A549 (cell line): ENCODE results near the gene ATL2.

Source experiments
- RCOR1 ChIP-seq: fragments of 150-350 bp; IDR thresholded peaks from 2 replicates; pipeline ENCODE4 v1.6.1; 2014; ENCODE audit warnings: antibody characterized with exemption, low read length, low read depth
- TF ChIP-seq, protein P1 (sequence below): fragments of 200-600 bp; sonication (generic); IDR thresholded peaks from 2 replicates; pipeline ENCODE4 v1.6.1; 2016; ENCODE audit warnings: antibody characterized with exemption, mild to moderate bottlenecking, moderate library complexity
- TF ChIP-seq, protein P2 (sequence below): fragments of >200 bp; sonication (Bioruptor Twin); formaldehyde crosslinking; IDR thresholded peaks from 3 replicates; pipeline ENCODE4 v1.5.1; 2016

DNA sequence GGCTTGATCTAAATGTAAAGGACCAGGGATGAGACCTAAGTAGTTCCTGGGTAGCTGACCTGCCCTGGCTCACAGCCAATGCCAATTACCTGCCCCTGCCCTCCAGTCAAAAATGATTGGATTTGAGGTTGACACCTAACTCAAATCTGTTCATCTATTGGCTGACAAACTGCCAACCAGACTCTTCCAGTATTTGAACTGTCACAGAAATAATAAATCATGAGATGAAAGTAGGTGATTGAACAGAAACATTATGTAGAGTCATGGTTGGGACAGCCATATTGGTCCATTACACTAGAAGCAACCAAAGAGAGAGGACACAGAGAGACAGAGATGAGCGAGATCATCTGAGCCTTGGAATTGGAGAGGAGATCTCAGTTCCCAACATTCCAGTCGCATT is 109.1 kb downstream of the ATL2 start:
- TF ChIP-seq, protein P1, sequence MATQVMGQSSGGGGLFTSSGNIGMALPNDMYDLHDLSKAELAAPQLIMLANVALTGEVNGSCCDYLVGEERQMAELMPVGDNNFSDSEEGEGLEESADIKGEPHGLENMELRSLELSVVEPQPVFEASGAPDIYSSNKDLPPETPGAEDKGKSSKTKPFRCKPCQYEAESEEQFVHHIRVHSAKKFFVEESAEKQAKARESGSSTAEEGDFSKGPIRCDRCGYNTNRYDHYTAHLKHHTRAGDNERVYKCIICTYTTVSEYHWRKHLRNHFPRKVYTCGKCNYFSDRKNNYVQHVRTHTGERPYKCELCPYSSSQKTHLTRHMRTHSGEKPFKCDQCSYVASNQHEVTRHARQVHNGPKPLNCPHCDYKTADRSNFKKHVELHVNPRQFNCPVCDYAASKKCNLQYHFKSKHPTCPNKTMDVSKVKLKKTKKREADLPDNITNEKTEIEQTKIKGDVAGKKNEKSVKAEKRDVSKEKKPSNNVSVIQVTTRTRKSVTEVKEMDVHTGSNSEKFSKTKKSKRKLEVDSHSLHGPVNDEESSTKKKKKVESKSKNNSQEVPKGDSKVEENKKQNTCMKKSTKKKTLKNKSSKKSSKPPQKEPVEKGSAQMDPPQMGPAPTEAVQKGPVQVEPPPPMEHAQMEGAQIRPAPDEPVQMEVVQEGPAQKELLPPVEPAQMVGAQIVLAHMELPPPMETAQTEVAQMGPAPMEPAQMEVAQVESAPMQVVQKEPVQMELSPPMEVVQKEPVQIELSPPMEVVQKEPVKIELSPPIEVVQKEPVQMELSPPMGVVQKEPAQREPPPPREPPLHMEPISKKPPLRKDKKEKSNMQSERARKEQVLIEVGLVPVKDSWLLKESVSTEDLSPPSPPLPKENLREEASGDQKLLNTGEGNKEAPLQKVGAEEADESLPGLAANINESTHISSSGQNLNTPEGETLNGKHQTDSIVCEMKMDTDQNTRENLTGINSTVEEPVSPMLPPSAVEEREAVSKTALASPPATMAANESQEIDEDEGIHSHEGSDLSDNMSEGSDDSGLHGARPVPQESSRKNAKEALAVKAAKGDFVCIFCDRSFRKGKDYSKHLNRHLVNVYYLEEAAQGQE, result no peak
- TF ChIP-seq, protein P2, sequence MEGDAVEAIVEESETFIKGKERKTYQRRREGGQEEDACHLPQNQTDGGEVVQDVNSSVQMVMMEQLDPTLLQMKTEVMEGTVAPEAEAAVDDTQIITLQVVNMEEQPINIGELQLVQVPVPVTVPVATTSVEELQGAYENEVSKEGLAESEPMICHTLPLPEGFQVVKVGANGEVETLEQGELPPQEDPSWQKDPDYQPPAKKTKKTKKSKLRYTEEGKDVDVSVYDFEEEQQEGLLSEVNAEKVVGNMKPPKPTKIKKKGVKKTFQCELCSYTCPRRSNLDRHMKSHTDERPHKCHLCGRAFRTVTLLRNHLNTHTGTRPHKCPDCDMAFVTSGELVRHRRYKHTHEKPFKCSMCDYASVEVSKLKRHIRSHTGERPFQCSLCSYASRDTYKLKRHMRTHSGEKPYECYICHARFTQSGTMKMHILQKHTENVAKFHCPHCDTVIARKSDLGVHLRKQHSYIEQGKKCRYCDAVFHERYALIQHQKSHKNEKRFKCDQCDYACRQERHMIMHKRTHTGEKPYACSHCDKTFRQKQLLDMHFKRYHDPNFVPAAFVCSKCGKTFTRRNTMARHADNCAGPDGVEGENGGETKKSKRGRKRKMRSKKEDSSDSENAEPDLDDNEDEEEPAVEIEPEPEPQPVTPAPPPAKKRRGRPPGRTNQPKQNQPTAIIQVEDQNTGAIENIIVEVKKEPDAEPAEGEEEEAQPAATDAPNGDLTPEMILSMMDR, result no peak
- no peak for TF ChIP-seq RCOR1
